ENCODE data around the gene FRMD4A.

The FRMD4A gene

GRCh38 chr10:14330388-14331061 is at the start of gene FRMD4A:
Gene FRMD4A (minus strand): TSS chr10:14330924.
- DNase-seq, result no peak

- peak; percentile 58 for DNase-seq
These were observed 49.0 kb upstream of the FRMD4A start for GRCh38 chr10:14379556-14380280.

DNA sequence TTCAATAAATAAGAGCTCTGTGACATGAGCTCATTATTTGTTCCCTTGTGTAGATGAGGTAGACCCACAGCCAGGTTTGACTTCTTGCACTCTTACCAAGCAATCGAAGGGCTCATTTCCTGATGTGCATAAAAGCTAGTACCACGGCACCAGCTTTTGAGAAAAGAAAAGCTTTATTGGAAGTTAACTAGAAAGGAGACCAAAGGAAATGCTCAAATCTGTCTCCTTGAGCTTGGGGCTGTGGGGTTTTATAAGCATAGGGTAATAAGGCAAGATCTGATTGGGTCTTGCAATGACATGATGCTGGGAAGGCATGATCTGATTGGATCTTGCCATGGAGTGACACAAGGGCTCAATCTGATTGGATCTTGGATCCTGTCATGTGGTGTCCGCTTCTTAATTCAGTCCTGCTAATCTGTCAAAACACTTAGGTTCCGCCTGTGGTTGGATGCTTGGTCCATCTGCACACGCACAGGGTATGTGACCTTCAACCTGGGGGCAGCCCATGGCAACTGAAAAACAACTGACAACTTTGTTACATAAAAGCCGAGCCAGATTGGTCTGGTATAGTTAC is 47.8 kb upstream of the FRMD4A start:
- no peak for DNase-seq

GRCh38 chr10:14377591-14378175 is 47.0 kb upstream of the FRMD4A start:
- peak; percentile 74 for DNase-seq

GRCh38 chr10:14374745-14375445 is 44.2 kb upstream of the FRMD4A start:
- DNase-seq, result no peak

DNA sequence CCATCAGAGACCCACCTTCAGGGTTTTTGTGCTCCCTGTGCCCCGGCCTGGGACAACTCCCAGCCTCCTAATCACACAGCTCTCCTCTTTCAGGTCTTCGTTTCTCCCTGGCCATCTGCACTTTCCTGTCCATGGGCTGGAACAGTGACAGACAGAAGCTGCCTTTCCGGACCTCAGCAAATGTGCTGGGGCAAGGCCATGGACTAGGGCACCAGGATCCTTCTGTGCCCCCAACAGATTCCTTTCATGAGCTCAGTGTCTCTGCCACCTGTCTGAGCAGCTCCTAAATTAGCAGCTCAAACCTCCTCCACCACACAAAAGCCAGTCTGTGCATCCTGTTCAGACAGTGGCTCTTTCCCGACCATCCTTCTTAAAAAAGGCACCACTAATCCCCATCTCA is 41.9 kb upstream of the FRMD4A start:
- no peak for DNase-seq

GRCh38 chr10:14371581-14371980 is 40.9 kb upstream of the FRMD4A start:
- DNase-seq, result no peak

GRCh38 chr10:14370894-14371293 is 40.2 kb upstream of the FRMD4A start:
- DNase-seq, result no peak

DNA sequence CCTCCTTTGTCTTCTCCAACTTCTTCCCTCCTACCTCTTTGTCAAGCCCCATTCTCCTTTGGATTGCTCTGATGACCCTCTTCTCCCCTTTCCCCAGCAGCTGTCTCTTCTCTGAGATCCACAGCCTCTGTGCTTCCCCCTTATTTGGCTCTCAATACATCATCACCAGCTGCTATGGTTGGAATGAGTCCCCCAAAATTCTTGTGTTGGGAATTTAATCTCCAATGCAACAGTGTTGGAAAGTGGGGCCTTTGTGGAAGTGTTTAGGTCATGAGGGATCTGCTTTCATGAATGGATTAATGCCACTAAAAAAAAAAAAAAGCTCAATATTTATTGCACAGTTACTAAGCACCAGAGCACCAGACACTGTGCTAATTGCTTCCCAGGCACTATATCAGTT is 39.2 kb upstream of the FRMD4A start:
- DNase-seq, result peak; percentile 4

GRCh38 chr10:14366760-14367159 is 36.0 kb upstream of the FRMD4A start:
- no peak for DNase-seq

DNA sequence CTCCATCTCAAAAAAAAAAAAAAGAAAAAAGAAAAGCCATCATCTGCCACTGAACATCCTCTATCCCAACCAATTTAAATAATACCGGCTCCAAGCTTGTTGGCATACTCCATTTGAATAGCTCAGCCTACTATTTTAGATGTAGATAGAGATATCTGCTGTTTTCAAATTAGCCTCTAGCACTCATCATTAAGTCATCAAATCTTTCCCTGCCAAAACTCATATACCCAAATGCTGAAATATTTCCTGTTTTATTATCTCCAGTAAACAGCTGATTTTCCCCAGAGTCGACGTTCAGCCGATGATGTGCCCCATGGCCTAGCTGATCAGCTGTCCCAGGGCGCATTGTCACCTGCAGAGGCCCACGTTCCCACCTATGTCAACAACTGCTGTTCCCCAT is 34.5 kb upstream of the FRMD4A start:
- peak; percentile 11 for DNase-seq

GRCh38 chr10:14362104-14362503 is 31.4 kb upstream of the FRMD4A start:
- DNase-seq, result no peak

- DNase-seq, result no peak
These were observed 30.2 kb upstream of the FRMD4A start for GRCh38 chr10:14360961-14361360.

DNA sequence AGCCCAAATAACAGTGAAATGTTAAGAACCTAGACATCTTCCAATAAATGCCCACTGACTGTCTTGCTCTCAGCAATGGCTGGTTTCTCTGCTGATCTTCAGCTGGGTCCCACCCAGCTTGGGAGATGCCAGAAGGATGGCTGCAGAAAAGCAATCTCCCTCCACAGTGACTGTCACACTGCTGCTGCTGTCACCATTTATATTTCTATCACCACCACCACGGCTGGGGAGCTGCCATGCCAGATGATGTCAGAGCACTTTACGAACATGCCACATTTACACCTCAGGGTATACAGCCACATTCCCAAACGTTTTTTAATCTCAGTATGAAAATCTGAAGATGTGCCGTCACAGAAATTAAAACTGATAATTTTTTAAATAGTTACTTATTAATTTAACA is 29.8 kb upstream of the FRMD4A start:
- DNase-seq, result no peak

GRCh38 chr10:14358886-14359573 is 28.3 kb upstream of the FRMD4A start:
- DNase-seq, result no peak

GRCh38 chr10:14356921-14357320 is 26.2 kb upstream of the FRMD4A start:
- no peak for DNase-seq

DNA sequence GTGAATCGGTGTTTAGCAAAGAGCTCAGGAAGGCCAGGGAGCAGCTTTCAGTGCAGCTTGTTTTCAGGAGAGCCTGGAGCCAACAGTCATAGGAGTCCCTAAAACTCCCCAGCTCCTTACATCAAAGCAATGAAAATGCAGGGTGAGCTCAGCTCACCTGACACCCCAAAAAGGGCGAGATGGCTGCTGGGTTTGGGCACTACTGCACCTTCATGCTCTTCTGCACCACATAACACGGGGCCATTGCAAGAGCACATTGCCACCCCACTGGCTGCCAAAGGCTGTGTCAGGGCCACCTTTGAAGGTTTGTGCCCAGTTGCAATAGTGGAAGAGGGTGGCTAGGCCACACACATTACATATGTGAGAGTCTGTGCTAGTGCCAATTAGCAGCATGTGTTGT is 25.0 kb upstream of the FRMD4A start:
- no peak for DNase-seq

GRCh38 chr10:14353291-14353913 is 22.7 kb upstream of the FRMD4A start:
- no peak for DNase-seq

GRCh38 chr10:14350006-14350405 is 19.3 kb upstream of the FRMD4A start:
- no peak for DNase-seq

DNA sequence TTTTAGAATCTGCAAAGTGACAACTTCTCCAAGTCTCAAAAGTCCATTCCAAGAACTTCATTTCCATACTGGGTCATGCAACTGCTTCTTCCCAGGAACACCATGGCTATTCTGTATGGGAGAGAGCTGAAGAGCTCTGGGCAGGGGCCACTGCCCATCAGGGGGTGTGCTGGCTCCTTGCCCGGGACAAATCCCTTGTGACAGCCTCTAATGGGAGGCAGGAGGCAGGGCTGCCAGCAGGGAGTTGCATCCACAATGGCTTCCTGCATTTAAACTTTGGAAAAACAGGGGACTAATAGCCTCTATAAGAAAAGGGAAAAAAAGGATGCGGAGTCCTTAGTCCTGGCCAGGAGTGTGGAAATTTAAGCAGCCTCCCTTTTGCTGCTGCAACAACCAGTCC is 18.4 kb upstream of the FRMD4A start:
- DNase-seq, result no peak

DNA sequence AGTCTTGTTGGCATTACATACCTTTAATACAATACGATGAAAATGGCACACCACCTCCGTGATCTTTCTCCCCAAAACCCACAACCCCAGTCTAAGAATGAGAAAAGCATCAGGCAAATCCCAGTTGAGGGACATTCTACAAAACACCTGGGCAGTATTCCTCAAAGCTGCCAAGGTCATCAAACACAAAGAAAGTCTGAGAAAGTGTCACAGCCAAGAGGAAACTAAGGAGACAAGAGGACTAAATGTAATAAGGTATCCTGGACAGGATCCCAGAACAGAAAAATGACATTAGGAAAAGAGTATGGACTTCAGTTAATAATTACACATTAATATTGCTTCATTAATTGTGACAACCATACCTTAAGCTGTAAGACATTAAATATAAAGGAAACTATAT is 14.5 kb upstream of the FRMD4A start:
- DNase-seq, result no peak

- DNase-seq, result no peak
These were observed 9.5 kb upstream of the FRMD4A start for GRCh38 chr10:14340051-14340744.
